ENCODE data around the gene BTNL9.

GRCh38 chr5:181086026-181086883, 46.2 kb downstream of the BTNL9 start:
- TF ChIP-seq CTCF (IDR thresholded peaks at IDR 0.05) (no peak), POLR2AphosphoS5 (IDR thresholded peaks at IDR 0.05) (no peak)
